Liver (tissue), 9 donors: Measurements from ENCODE around the gene WDR5. TPM values are rescaled to one million over a fixed set of nuclear protein-coding genes. Genes with fewer than 3 reads are reported as not detected.

Experiments used
- DNase-seq: peaks from one replicate; pipeline ENCODE4 v3.0.0-alpha.2; 2017; ENCODE audit warnings: low spot score
- H3K27ac ChIP-seq, 2 donors: one replicate each; pipeline ENCODE4 v1.7.0; 2013; ENCODE audit warnings: inconsistent platforms in 2 of 2, low read length in 2 of 2, control low read depth in 1 of 2, low read depth in 1 of 2, mild to moderate bottlenecking in 1 of 2
- H3K27me3 ChIP-seq, 4 donors: one replicate each; pipeline versions ENCODE4 v1.6.1 to v1.7.0; 2013; ENCODE audit warnings: low read length in 3 of 4, inconsistent platforms in 1 of 4, mild to moderate bottlenecking in 1 of 4, moderate library complexity in 1 of 4; ENCODE audit not compliant: control insufficient read depth in 4 of 4, insufficient read depth in 4 of 4
- H3K36me3 ChIP-seq, 4 donors: one replicate each; pipeline versions ENCODE4 v1.6.1 to v1.7.0; 2013; ENCODE audit warnings: low read length in 3 of 4, mild to moderate bottlenecking in 3 of 4, low read depth in 1 of 4, moderate library complexity in 1 of 4; ENCODE audit not compliant: control insufficient read depth in 4 of 4, insufficient read depth in 3 of 4
- H3K4me1 ChIP-seq, 4 donors: one replicate each; pipeline versions ENCODE4 v1.6.1 to v1.7.0; 2013; ENCODE audit warnings: low read length in 3 of 4, mild to moderate bottlenecking in 3 of 4, moderate library complexity in 1 of 4; ENCODE audit not compliant: control insufficient read depth in 4 of 4, insufficient read depth in 4 of 4
- H3K4me3 ChIP-seq, 3 donors: one replicate each; pipeline versions ENCODE4 v1.6.1 to v1.7.0; 2013; ENCODE audit warnings: low read length in 3 of 3, control low read depth in 1 of 3, low read depth in 1 of 3, mild to moderate bottlenecking in 1 of 3
- H3K9ac ChIP-seq, 2 donors: one replicate each; pipeline ENCODE4 v1.7.0; 2013; ENCODE audit warnings: low read length in 2 of 2, mild to moderate bottlenecking in 2 of 2, moderate library complexity in 2 of 2, control low read depth in 1 of 2, low read depth in 1 of 2
- H3K9me3 ChIP-seq, 4 donors: one replicate each; pipeline versions ENCODE4 v1.6.1 to v1.7.0; 2013; ENCODE audit warnings: low read length in 3 of 4; ENCODE audit not compliant: control insufficient read depth in 4 of 4
- ATF3 ChIP-seq: IDR thresholded peaks from 2 replicates; pipeline ENCODE4 v1.6.1; 2016; ENCODE audit warnings: antibody characterized with exemption
- CTCF ChIP-seq: fragments of 150-350 bp; IDR thresholded peaks from 2 replicates; pipeline ENCODE4 v1.5.1; 2017; ENCODE audit warnings: improper control_type of control experiment, low read depth, low read length; ENCODE audit not compliant: missing input control
- FOXA1 ChIP-seq: IDR thresholded peaks from 2 replicates; pipeline ENCODE4 v1.6.1; 2016; ENCODE audit warnings: antibody characterized with exemption
- FOXA2 ChIP-seq: IDR thresholded peaks from 2 replicates; pipeline ENCODE4 v1.6.1; 2016; ENCODE audit warnings: antibody characterized with exemption
- GABPA ChIP-seq, 2 donors: IDR thresholded peaks in 1 of 2; conservative IDR thresholded peaks in 1 of 2; 2 replicates each; pipeline ENCODE4 v1.6.1; 2016; ENCODE audit warnings: antibody characterized with exemption in 2 of 2, mild to moderate bottlenecking in 1 of 2, moderate library complexity in 1 of 2
- HNF4A ChIP-seq, 2 donors: conservative IDR thresholded peaks; 2 replicates each; pipeline ENCODE4 v1.6.1; 2016; ENCODE audit warnings: antibody characterized with exemption in 2 of 2, mild to moderate bottlenecking in 2 of 2
- HNF4G ChIP-seq: IDR thresholded peaks from 2 replicates; pipeline ENCODE4 v1.6.1; 2016; ENCODE audit warnings: antibody characterized with exemption
- JUND ChIP-seq, 2 donors: IDR thresholded peaks; 2 replicates each; pipeline ENCODE4 v1.6.1; 2016; ENCODE audit warnings: antibody characterized with exemption in 2 of 2
- MAX ChIP-seq: IDR thresholded peaks from 2 replicates; pipeline ENCODE4 v1.6.1; 2016; ENCODE audit warnings: antibody characterized with exemption
- RAD21 ChIP-seq, 2 donors: IDR thresholded peaks; 2 replicates each; pipeline ENCODE4 v1.6.1; 2016; ENCODE audit warnings: antibody characterized with exemption in 2 of 2, mild to moderate bottlenecking in 2 of 2
- REST ChIP-seq: IDR thresholded peaks from 2 replicates; pipeline ENCODE4 v1.6.1; 2016; ENCODE audit warnings: antibody characterized with exemption, mild to moderate bottlenecking
- SP1 ChIP-seq: IDR thresholded peaks from 2 replicates; pipeline ENCODE4 v1.6.1; 2018; ENCODE audit warnings: antibody characterized with exemption, mild to moderate bottlenecking
- YY1 ChIP-seq: IDR thresholded peaks from 2 replicates; pipeline ENCODE4 v1.6.1; 2016; ENCODE audit warnings: antibody characterized with exemption, mild to moderate bottlenecking
- ZBTB33 ChIP-seq: IDR thresholded peaks from 2 replicates; pipeline ENCODE4 v1.6.1; 2016; ENCODE audit warnings: antibody characterized with exemption
- WGBS: extraction: QIAGEN DNeasy Blood & Tissue Kit; methylation state at CpG from one replicate; pipeline ENCODE4 v1.1.7; 2013; 5-methylcytosine and 5-hydroxymethylcytosine counted together
- polyA plus RNA-seq, 2 donors: library from polyadenylated mRNA; stranded (reverse) in 1 of 2; unstranded in 1 of 2; fragments of 200-250 nt in 1 of 2; fragments of >200 nt in 1 of 2; fragmentation: Nextera tagmentation in 1 of 2; extraction: Ambion mirVana in 1 of 2; gene quantifications; one replicate each; pipeline versions ENCODE4 v1.2.1 to v1.2.3, GENCODE V29; 2013 to 2015
- total RNA-seq, 2 donors: library from RNA; depleted of rRNA; stranded (reverse); fragments of >200 nt; gene quantifications; one replicate each; pipeline ENCODE4 v1.2.3, GENCODE V29; 2014
- donor health status: healthy.
- donor health status: healthy.
- donor health status: healthy.
- donor health status: healthy.
- donor health status: healthy.

The WDR5 gene
- total and polyA plus RNA-seq, 4 donors: 11.1 to 21.6 (median 14.6) TPM

- TF ChIP-seq REST (no peak), JUND (IDR thresholded peaks at IDR 0.05) (no peak), ATF3 (no peak), YY1 (no peak), ZBTB33 (no peak), FOXA1 (no peak), HNF4A (conservative IDR thresholded peaks at IDR 0.05) (no peak), CTCF (no peak), HNF4G (no peak), FOXA2 (no peak), GABPA (IDR thresholded peaks at IDR 0.05 in 1 of 2, conservative IDR thresholded peaks at IDR 0.05 in 1 of 2) (no peak)
- DNase-seq: no peak
- no peak overlapping the region for H3K9ac ChIP-seq
- H3K27me3 ChIP-seq: no peaks in the 10 kb centered on the region
- 88% methylated on average over 13 of the region's 13 CpGs for WGBS
- no peaks in the 10 kb centered on the region for H3K9me3 ChIP-seq
- peaks cover 9 to 27% (median 24%) of the 10 kb centered on the region in 4 donors for H3K4me1 ChIP-seq
- peaks cover 5 to 40% (median 28%) of the 10 kb centered on the region in 4 donors for H3K36me3 ChIP-seq
- H3K4me3 ChIP-seq: no peak overlapping the region
- H3K27ac ChIP-seq: no peak overlapping the region
Measured at GRCh38 chr9:134141906-134142305, 6.0 kb downstream of the WDR5 start.

- no peaks in the 10 kb centered on the region for H3K9me3 ChIP-seq
- TF ChIP-seq HNF4G: no peak
- no peak for TF ChIP-seq MAX
- TF ChIP-seq CTCF: no peak
- TF ChIP-seq ATF3: no peak
- TF ChIP-seq FOXA2: no peak
- no peak for TF ChIP-seq RAD21 (IDR thresholded peaks at IDR 0.05)
- TF ChIP-seq FOXA1: no peak
- TF ChIP-seq SP1: no peak
- no peak for TF ChIP-seq REST
- peaks cover 0 to 4% (median 0%) of the 10 kb centered on the region in 4 donors for H3K4me1 ChIP-seq
- peaks cover 11 to 62% (median 43%) of the 10 kb centered on the region in 4 donors for H3K36me3 ChIP-seq
- DNase-seq: no peak
- WGBS: over 99% methylated on average over 4 of the region's 4 CpGs
- no peak overlapping the region for H3K9ac ChIP-seq
- no peaks in the 10 kb centered on the region for H3K27me3 ChIP-seq
- no peak overlapping the region for H3K4me3 ChIP-seq
- H3K27ac ChIP-seq: no peak overlapping the region
Measured at GRCh38 chr9:134144801-134145200, 8.9 kb downstream of the WDR5 start.
